ENCODE data around the gene MT1B.

MT1B gene

GRCh38 chr16:56684926-56685590 lies 33.4 kb downstream of the MT1B start:
- no peak for DNase-seq (ENCODE audit: low spot score)

GRCh38 chr16:56686758-56687157 lies 35.1 kb downstream of the MT1B start:
- DNase-seq (ENCODE audit: low spot score): no peak

GRCh38 chr16:56688762-56689161 lies 37.1 kb downstream of the MT1B start:
- DNase-seq (ENCODE audit: low spot score): no peak

GRCh38 chr16:56689171-56689570 lies 37.5 kb downstream of the MT1B start:
- DNase-seq (ENCODE audit: low spot score): no peak

- DNase-seq (ENCODE audit: low spot score): no peak
Measured at GRCh38 chr16:56690420-56691122, 38.9 kb downstream of the MT1B start.

- DNase-seq (ENCODE audit: low spot score): no peak
Measured at GRCh38 chr16:56691885-56692284, 40.2 kb downstream of the MT1B start.

- no peak for DNase-seq (ENCODE audit: low spot score)
Measured at GRCh38 chr16:56695246-56695645, 43.6 kb downstream of the MT1B start.

- no peak for DNase-seq (ENCODE audit: low spot score)
Measured at GRCh38 chr16:56697456-56698155, 45.9 kb downstream of the MT1B start.

- DNase-seq (ENCODE audit: low spot score): no peak
Measured at GRCh38 chr16:56700195-56700594, 48.5 kb downstream of the MT1B start.

- DNase-seq (ENCODE audit: low spot score): no peak
Measured at GRCh38 chr16:56700631-56701030, 48.9 kb downstream of the MT1B start.

GRCh38 chr16:56701534-56701933 lies 49.8 kb downstream of the MT1B start:
- DNase-seq (ENCODE audit: low spot score): no peak
